K562 (cell line): ENCODE results near the gene PPOX. TPM values are rescaled to one million over a fixed set of nuclear protein-coding genes. Genes with fewer than 3 reads are reported as not detected.

Experiments used
- ATAC-seq: fragments of 200-7000 bp; cut with Tn5 transposase; 3 replicates; pipeline ENCODE4 v1.9.1; 2020; ENCODE audit warnings: moderate library complexity
- BruUV-seq: library from RNA; stranded (reverse); fragments of 400-500 nt; replicated peaks from 2 replicates; lab custom pipeline; 2021; lab: Mats Ljungman, UMichigan
- CTCF ChIA-PET: fragments of 300-600 bp; formaldehyde crosslinking; extraction: SDS; loops from one replicate; lab custom pipeline; 2021; ENCODE audit warnings: low intra/inter-chr PET ratio; lab: Yijun Ruan, JAX
- POLR2A ChIA-PET: fragments of 300-600, 350-650 bp; sonication (Branson Sonifier 250); formaldehyde crosslinking; extraction: SDS; loops from one replicate; lab custom pipeline; 2021; ENCODE audit warnings: antibody characterized with exemption, inconsistent platforms; lab: Yijun Ruan, JAX
- DNase-seq, 4 experiments: peaks; one replicate each; pipeline versions ENCODE4 v3.0.0 to v3.0.0-alpha.2; 2011 to 2018; ENCODE audit warnings: low spot score in 3 of 4, mixed read lengths in 3 of 4; ENCODE audit errors: extremely low read depth in 1 of 4
- FAIRE-seq: peaks from 2 replicates; lab custom pipeline; 2011; peaks lifted over from hg19 to GRCh38; lab: Jason Lieb, UNC
- H2AFZ ChIP-seq: 2 replicates; pipeline ENCODE4 v1.6.0; 2011; ENCODE audit warnings: low read depth, low read length, control low read depth, inconsistent platforms
- H3K27ac ChIP-seq: fragments of 200-600 bp; 3 replicates; pipeline ENCODE4 v1.8.0; 2011; ENCODE audit warnings: low read depth, mild to moderate bottlenecking, control low read depth, inconsistent platforms, low read length, moderate library complexity, mixed read lengths; ENCODE audit errors: extremely low read depth
- H3K27me3 ChIP-seq, 2 experiments: fragments of 300-600 bp in 1 of 2; 2 replicates in 1 of 2; 3 replicates in 1 of 2; pipeline versions ENCODE4 v1.6.0 to v1.8.0; 2011; ENCODE audit warnings: inconsistent platforms in 2 of 2, low read length in 2 of 2, mild to moderate bottlenecking in 1 of 2, mixed read lengths in 1 of 2, moderate library complexity in 1 of 2; ENCODE audit not compliant: control insufficient read depth in 2 of 2, insufficient read depth in 2 of 2
- H3K36me3 ChIP-seq: fragments of 300-600 bp; 3 replicates; pipeline ENCODE4 v1.8.0; 2011; ENCODE audit warnings: mild to moderate bottlenecking, low read length, inconsistent platforms; ENCODE audit not compliant: control insufficient read depth, insufficient read depth
- H3K4me1 ChIP-seq, 2 experiments: fragments of 200-600 bp in 1 of 2; replicated peaks in 1 of 2; 2 replicates in 1 of 2; 3 replicates in 1 of 2; pipeline versions ENCODE4 v1.5.1 to v1.8.0; 2011; ENCODE audit warnings: inconsistent platforms in 2 of 2, low read length in 2 of 2, mild to moderate bottlenecking in 1 of 2, mixed read lengths in 1 of 2, moderate library complexity in 1 of 2; ENCODE audit not compliant: control insufficient read depth in 2 of 2, insufficient read depth in 2 of 2
- H3K4me2 ChIP-seq: 2 replicates; pipeline ENCODE4 v1.6.1; 2011; ENCODE audit warnings: low read length, control low read depth, inconsistent platforms, mixed read lengths; ENCODE audit not compliant: insufficient read depth
- H3K4me3 ChIP-seq: fragments of 200-600 bp; sonication (generic), shearing (Covaris generic); 2 replicates; pipeline ENCODE4 v1.5.1; 2016; ENCODE audit warnings: control low read depth, inconsistent platforms
- H3K79me2 ChIP-seq: fragments of 200-600 bp; 3 replicates; pipeline ENCODE4 v1.8.0; 2011; ENCODE audit warnings: low read length, inconsistent platforms; ENCODE audit not compliant: control insufficient read depth, insufficient read depth
- H3K9ac ChIP-seq, 2 experiments: 2 replicates each; pipeline versions ENCODE4 v1.6.0 to v1.6.1; 2011; ENCODE audit warnings: low read depth in 2 of 2, low read length in 2 of 2, control low read depth in 1 of 2, inconsistent platforms in 1 of 2, mild to moderate bottlenecking in 1 of 2, mixed read lengths in 1 of 2; ENCODE audit not compliant: insufficient read depth in 1 of 2
- H3K9me1 ChIP-seq: one replicate; pipeline ENCODE4 v1.6.0; 2011; ENCODE audit warnings: inconsistent platforms, mild to moderate bottlenecking, low read length, moderate library complexity; ENCODE audit not compliant: control insufficient read depth, insufficient read depth
- H3K9me3 ChIP-seq: replicated peaks from 2 replicates; pipeline ENCODE4 v1.5.1; 2011; ENCODE audit warnings: low read depth, low read length, inconsistent platforms; ENCODE audit not compliant: control insufficient read depth, insufficient read depth
- H4K20me1 ChIP-seq: replicated peaks from 2 replicates; pipeline ENCODE4 v1.6.1; 2011; ENCODE audit warnings: low read length, inconsistent platforms, mixed read lengths; ENCODE audit not compliant: control insufficient read depth, insufficient read depth
- CHCHD3 ChIP-seq: fragments of 250-450 bp; sonication (Bioruptor Pico); IDR thresholded peaks from 2 replicates; pipeline ENCODE4 v2.1.2; 2022; ENCODE audit warnings: mild to moderate bottlenecking
- EHMT2 ChIP-seq: fragments of 450-650 bp; IDR thresholded peaks from 2 replicates; pipeline ENCODE4 v1.6.1; 2018; ENCODE audit warnings: antibody characterized with exemption
- KDM1A ChIP-seq, 2 experiments: fragments of 450-650 bp; IDR thresholded peaks; 2 replicates each; pipeline ENCODE4 v1.6.1; 2016; ENCODE audit warnings: mild to moderate bottlenecking in 2 of 2
- PHF20 ChIP-seq: fragments of 450-650 bp; IDR thresholded peaks from 2 replicates; pipeline ENCODE4 v1.6.1; 2018; ENCODE audit not compliant: partially characterized antibody
- RBBP5 ChIP-seq: fragments of 200-600 bp; sonication (generic); IDR thresholded peaks from 2 replicates; pipeline ENCODE4 v1.6.1; 2012; ENCODE audit warnings: borderline replicate concordance, mild to moderate bottlenecking, low read length, control low read depth, inconsistent platforms; ENCODE audit not compliant: insufficient read depth, poor library complexity, severe bottlenecking
- WGBS: fragments of 100-300 bp; shearing (Covaris generic); methylation state at CpG from one replicate; pipeline ENCODE4 v1.1.6; 2016; ENCODE audit warnings: low coverage, mixed read lengths; ENCODE audit not compliant: insufficient coverage; ENCODE audit errors: missing lambda C conversion rate; 5-methylcytosine and 5-hydroxymethylcytosine counted together
- in situ Hi-C: fragments of 300-500 bp; cut with MboI; formaldehyde crosslinking; loops from 4 replicates; pipeline ENCODE4 v1.15.0; 2018; ENCODE audit warnings: inconsistent platforms, mixed read lengths
- intact Hi-C: fragments of 100-400 bp; cut with micrococcal nuclease; formaldehyde crosslinking; loops from 2 replicates; pipeline ENCODE4 v1.14.2; 2022
- polyA plus RNA-seq, 8 experiments: library from polyadenylated mRNA; depleted of rRNA in 4 of 8; stranded (reverse) in 5 of 8; unstranded in 3 of 8; fragments of >200 nt; fragmentation: Nextera tagmentation in 2 of 8; fragmentation: Illumina TruSeq in 1 of 8; extraction: Ambion mirVana in 2 of 8; extraction: Trizol in 1 of 8; gene quantifications; 2 replicates each; pipeline versions ENCODE4 v1.2.1 to v1.2.3, GENCODE V29; 2011 to 2014; ENCODE audit warnings: inconsistent platforms in 1 of 8, missing spikeins in 1 of 8
- total RNA-seq, 7 experiments: library from RNA; depleted of rRNA in 6 of 7; stranded (reverse); fragments of >200 nt in 6 of 7; fragmentation: Illumina TruSeq in 2 of 7; extraction: Trizol in 2 of 7; gene quantifications; 2 replicates each; pipeline versions ENCODE4 v1.2.1 to v1.2.3, GENCODE V29; 2011 to 2021; ENCODE audit warnings: low replicate concordance in 1 of 7
- TF ChIP-seq, protein P1 (sequence below), 2 experiments: fragments of 450-650 bp; IDR thresholded peaks; 2 replicates each; pipeline ENCODE4 v1.6.1; 2016; ENCODE audit warnings: mild to moderate bottlenecking in 2 of 2, borderline replicate concordance in 1 of 2, low read depth in 1 of 2, moderate library complexity in 1 of 2
- TF ChIP-seq, protein P2 (sequence below): fragments of 450-650 bp; IDR thresholded peaks from 2 replicates; pipeline ENCODE4 v1.6.1; 2016; ENCODE audit warnings: antibody characterized with exemption
- TF ChIP-seq, protein P3 (sequence below): fragments of 450-650 bp; formaldehyde crosslinking; IDR thresholded peaks from 2 replicates; pipeline ENCODE4 v1.4.0; 2022; ENCODE audit warnings: missing genetic modification characterization

PPOX gene
- total and polyA plus RNA-seq, 9 of the 15 experiments (the other 6 are each of a cell fraction or from before 2014, with no cell fraction given): 17.0 to 57.1 (median 38.9) TPM

DNA sequence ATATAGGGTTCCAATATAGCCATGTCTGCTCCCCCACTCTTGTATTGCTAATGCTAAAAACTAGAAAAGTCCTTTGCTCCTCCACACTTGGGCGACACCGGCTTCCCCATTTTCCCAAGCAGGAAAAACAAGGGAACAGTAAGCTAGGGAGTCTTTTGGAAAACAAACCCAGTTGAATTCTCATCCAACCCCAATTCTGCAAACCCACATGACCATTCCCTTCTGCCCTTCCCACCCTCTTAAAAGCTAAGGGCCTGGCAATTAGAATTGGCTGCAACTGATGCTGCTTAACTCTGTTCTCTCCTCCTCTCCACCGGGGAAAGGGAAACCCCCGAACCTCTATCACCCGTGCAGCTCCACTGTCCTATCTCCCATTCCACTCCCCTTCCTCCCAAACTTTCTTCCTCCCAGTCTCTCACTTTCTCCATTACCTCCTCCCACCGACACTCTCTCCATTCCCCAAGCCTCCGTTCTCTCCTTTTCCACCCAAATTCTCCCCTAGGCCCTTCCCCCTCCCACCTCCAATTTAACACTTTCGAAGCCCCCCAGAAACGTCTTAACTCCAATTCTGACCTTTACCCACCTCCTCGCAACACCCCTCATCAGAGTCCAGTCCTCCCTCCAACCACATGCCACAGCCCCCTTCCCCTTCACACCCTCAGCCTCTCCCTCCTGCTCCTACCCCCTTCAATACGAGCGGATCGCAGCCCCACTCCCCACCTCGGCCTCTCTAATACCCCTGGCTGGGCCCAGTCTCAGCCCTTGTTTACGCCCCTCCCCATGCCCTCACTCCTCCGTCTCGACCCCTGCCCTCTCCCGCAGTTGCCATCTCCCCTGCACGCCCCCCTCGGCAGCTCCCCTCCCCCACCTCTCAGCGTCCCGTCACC, 34.5 kb upstream of the PPOX start:
- intact Hi-C loops (loop anchor here (1.0 to 10.0 kb wide), 4 partner anchors 12 to 407 kb away; partner anchors contain the start of gene PPOX), in situ Hi-C loops (no loop called here)
- H3K27ac ChIP-seq: peak overlapping the region; percentile 89
- no peaks in the 10 kb centered on the region for H4K20me1 ChIP-seq
- H3K4me2 ChIP-seq: peak overlapping the region; percentile 97
- WGBS: 4% methylated on average over 13 of the region's 22 CpGs
- H2AFZ ChIP-seq: peak overlapping the region; percentile 94
- peak; percentile 13; the same call in 1 of the 3 replicates for ATAC-seq
- CTCF ChIA-PET: no interaction called here
- peak in 2 of 4 experiments; percentile 26 to 43 for DNase-seq
- POLR2A ChIA-PET: interaction anchor here (0.5 to 4.2 kb wide), 15 partner anchors 7 to 289 kb away, joined by 3 to 20 read pairs (median 4); partner anchors contain the start of genes NIT1, PFDN2, PPOX and UFC1
- no peaks in the 10 kb centered on the region for H3K9me1 ChIP-seq
- peaks cover 40% of the 10 kb centered on the region for H3K36me3 ChIP-seq
- H3K27me3 ChIP-seq: no peaks in the 10 kb centered on the region
- H3K4me3 ChIP-seq: peak overlapping the region; percentile 57
- BruUV-seq: no TSS peak
- H3K4me1 ChIP-seq: peaks cover 7 to 15% of the 10 kb centered on the region in 2 experiments; a peak in 3 of 5 replicates
- H3K79me2 ChIP-seq: peaks cover 59% of the 10 kb centered on the region
- no peaks in the 10 kb centered on the region for H3K9me3 ChIP-seq
- peak; percentile 40 for FAIRE-seq
- H3K9ac ChIP-seq: peak overlapping the region; percentile 90
- no peak for TF ChIP-seq PHF20
- peak; percentile 32; the same call in 1 of the 2 replicates for TF ChIP-seq EHMT2
- no peak for TF ChIP-seq CHCHD3 (CRISPR knock-in tag)
- TF ChIP-seq, protein P1, sequence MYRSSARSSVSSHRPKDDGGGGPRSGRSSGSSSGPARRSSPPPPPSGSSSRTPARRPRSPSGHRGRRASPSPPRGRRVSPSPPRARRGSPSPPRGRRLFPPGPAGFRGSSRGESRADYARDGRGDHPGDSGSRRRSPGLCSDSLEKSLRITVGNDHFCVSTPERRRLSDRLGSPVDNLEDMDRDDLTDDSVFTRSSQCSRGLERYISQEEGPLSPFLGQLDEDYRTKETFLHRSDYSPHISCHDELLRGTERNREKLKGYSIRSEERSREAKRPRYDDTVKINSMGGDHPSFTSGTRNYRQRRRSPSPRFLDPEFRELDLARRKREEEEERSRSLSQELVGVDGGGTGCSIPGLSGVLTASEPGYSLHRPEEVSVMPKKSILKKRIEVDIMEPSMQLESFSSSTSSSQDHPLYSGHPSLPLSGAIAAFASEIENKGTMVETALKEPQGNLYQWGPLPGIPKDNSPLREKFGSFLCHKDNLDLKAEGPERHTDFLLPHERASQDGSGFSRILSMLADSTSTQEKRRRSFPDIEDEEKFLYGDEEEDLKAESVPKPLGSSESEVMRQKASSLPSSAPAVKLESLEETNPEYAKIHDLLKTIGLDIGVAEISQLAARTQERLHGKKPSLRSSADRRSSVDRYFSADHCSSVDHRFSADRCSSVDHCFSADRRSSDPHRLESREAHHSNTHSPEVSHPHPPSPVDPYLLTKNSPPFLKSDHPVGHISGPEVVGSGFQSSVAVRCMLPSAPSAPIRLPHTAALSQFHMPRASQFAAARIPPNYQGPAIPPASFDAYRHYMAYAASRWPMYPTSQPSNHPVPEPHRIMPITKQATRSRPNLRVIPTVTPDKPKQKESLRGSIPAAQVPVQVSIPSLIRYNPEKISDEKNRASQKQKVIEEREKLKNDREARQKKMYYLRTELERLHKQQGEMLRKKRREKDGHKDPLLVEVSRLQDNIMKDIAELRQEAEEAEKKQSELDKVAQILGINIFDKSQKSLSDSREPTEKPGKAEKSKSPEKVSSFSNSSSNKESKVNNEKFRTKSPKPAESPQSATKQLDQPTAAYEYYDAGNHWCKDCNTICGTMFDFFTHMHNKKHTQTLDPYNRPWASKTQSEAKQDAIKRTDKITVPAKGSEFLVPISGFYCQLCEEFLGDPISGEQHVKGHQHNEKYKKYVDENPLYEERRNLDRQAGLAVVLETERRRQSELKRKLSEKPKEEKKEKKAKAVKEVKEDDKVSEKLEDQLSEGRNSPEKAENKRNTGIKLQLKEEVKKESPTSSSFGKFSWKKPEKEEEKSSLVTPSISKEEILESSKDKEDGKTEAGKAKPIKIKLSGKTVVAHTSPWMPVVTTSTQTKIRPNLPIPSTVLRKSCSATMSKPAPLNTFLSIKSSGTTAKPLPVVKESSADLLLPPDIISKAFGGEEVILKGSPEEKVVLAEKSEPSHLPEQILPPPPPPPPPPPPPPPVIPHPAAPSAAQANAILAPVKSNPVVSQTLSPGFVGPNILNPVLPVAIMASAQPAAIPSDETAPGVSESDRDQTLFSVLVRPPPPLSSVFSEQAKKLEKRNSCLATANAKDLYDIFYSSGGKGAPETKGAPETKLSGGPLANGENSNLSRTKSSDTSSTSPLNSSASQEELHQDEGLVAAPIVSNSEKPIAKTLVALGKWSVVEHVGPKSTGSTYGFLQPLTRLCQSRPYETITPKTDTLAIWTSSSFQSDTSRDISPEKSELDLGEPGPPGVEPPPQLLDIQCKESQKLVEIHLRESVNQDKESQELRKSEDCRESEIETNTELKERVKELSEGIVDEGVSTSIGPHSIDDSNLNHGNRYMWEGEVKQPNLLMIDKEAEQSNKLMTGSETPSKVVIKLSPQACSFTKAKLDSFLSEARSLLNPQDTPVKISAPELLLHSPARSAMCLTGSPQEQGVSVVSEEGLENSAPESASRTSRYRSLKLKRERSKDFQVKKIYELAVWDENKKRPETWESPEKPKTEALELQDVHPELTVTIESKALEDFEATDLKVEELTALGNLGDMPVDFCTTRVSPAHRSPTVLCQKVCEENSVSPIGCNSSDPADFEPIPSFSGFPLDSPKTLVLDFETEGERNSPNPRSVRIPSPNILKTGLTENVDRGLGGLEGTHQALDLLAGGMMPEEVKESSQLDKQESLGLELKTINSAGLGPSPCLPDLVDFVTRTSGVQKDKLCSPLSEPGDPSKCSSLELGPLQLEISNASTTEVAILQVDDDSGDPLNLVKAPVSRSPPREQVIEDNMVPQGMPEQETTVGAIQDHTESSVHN (IDR thresholded peaks at IDR 0.05; ENCODE audit: borderline replicate concordance in 1 of 2, low read depth in 1 of 2): no peak; a peak in 1 of 4 replicates
- TF ChIP-seq RBBP5: peak; percentile 7
- TF ChIP-seq, protein P2, sequence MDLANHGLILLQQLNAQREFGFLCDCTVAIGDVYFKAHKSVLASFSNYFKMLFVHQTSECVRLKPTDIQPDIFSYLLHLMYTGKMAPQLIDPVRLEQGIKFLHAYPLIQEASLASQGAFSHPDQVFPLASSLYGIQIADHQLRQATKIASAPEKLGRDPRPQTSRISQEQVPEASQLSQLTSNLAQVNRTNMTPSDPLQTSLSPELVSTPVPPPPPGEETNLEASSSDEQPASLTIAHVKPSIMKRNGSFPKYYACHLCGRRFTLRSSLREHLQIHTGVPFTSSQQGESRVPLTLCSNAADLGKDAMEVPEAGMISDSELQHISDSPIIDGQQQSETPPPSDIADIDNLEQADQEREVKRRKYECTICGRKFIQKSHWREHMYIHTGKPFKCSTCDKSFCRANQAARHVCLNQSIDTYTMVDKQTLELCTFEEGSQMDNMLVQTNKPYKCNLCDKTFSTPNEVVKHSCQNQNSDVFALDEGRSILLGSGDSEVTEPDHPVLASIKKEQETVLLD: peak; percentile 69
- TF ChIP-seq KDM1A (IDR thresholded peaks at IDR 0.05): peak; percentile 11 to 16; a peak in 1 of 4 replicates
- TF ChIP-seq, protein P3, sequence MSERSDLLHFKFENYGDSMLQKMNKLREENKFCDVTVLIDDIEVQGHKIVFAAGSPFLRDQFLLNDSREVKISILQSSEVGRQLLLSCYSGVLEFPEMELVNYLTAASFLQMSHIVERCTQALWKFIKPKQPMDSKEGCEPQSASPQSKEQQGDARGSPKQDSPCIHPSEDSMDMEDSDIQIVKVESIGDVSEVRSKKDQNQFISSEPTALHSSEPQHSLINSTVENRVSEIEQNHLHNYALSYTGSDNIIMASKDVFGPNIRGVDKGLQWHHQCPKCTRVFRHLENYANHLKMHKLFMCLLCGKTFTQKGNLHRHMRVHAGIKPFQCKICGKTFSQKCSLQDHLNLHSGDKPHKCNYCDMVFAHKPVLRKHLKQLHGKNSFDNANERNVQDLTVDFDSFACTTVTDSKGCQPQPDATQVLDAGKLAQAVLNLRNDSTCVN (CRISPR knock-in tag): peak; percentile 9; the same call in 1 of the 2 replicates
